Measurements from ENCODE around the gene APLF.
"Not testable (repeated sequence)": the region's sequence is repeated elsewhere in the genome, so short reads cannot be mapped to it uniquely, and the experiment has no call there.

Gene APLF

DNA sequence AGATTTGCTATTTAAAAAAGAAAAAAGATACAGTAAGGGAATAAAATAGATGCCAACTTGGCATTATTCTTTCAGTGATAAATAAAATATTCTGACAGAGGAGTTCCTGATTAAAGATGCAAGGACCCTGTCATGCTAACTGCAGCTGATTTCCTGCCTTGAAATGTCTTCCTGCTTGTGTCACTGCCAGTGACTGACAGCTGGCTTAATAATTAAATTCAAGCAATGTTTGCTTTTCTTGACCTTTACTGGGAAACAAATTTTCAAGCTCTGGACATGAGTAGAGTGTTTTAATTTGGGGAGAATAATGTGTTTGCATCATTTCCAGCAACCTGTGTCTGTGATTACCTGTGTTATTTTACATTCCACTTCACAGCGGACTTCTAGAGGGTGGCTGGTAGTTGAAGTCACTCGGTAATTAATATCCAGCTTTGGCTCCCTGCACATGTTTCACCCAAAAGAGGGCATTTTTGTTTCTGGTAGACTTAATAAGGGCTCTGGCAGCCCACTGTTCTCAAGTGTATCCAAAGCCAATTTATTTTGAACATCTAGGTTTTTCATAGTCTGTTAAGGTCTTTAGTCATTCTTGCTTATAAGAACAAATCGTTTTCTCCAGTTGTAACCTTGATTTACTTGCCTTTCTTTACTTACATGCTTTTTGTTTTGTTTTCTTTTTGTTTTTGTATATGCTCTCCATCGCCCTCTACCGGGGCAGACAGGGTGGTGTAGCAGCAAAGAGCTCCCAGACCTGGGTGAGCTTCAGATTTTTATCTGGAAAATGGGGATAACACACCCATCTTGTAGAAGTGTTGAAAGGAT, 127.5 kb downstream of the APLF start:
- TF ChIP-seq EZH2phosphoT487 (conservative IDR thresholded peaks at IDR 0.05; ENCODE audit: low read length): no peak
- TF ChIP-seq, protein P1, sequence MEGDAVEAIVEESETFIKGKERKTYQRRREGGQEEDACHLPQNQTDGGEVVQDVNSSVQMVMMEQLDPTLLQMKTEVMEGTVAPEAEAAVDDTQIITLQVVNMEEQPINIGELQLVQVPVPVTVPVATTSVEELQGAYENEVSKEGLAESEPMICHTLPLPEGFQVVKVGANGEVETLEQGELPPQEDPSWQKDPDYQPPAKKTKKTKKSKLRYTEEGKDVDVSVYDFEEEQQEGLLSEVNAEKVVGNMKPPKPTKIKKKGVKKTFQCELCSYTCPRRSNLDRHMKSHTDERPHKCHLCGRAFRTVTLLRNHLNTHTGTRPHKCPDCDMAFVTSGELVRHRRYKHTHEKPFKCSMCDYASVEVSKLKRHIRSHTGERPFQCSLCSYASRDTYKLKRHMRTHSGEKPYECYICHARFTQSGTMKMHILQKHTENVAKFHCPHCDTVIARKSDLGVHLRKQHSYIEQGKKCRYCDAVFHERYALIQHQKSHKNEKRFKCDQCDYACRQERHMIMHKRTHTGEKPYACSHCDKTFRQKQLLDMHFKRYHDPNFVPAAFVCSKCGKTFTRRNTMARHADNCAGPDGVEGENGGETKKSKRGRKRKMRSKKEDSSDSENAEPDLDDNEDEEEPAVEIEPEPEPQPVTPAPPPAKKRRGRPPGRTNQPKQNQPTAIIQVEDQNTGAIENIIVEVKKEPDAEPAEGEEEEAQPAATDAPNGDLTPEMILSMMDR (IDR thresholded peaks at IDR 0.05; ENCODE audit: insufficient read depth, low read length, poor library complexity, severe bottlenecking): peak; percentile 96
- Histone ChIP-seq H2AFZ (ENCODE audit: low read depth, low read length, severe bottlenecking) (peak overlapping the region; percentile 54), H3K36me3 (ENCODE audit: low read length) (no peaks in the 10 kb centered on the region), H3K4me3 (ENCODE audit: insufficient read depth, low read length, poor library complexity, severe bottlenecking) (no peak overlapping the region), H3F3A (ENCODE audit: insufficient read depth) (no peaks in the 10 kb centered on the region), H3K4me2 (ENCODE audit: low read depth, low read length, poor library complexity, severe bottlenecking) (peak overlapping the region; percentile 19), H4K20me1 (ENCODE audit: low read depth, low read length) (no peaks in the 10 kb centered on the region), H3K9me3 (ENCODE audit: insufficient read depth, low read length) (no peaks in the 10 kb centered on the region), H3K79me2 (ENCODE audit: insufficient read depth, low read length) (no peaks in the 10 kb centered on the region), H3K27me3 (ENCODE audit: low read length) (no peaks in the 10 kb centered on the region), H3K9ac (ENCODE audit: low read length) (no peak overlapping the region), H3K9me2 (replicated peaks; ENCODE audit: insufficient read depth, low read length) (no peaks in the 10 kb centered on the region), H3K27ac (ENCODE audit: low read depth, low read length) (no peak overlapping the region)

DNA sequence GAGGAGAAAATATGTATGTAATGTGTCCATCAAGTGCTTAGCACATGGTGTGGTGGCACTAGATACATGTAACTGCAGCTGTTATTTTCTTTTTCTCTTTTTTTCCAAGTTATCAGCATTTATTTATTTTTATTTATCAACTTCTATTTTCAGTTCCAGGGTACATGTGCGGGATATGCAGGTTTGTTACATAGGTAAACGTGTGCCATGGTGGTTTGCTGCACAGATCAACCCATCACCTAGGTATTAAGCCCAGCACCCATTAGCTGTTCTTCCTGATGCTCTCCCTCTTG, 128.1 kb downstream of the APLF start:
- not testable (repeated sequence) for H3K27me3 ChIP-seq (ENCODE audit: low read length); H3K4me3 ChIP-seq (ENCODE audit: insufficient read depth, low read length, poor library complexity, severe bottlenecking); H2AFZ ChIP-seq (ENCODE audit: low read depth, low read length, severe bottlenecking); H3K9me3 ChIP-seq (ENCODE audit: insufficient read depth, low read length); H3F3A ChIP-seq (ENCODE audit: insufficient read depth); H4K20me1 ChIP-seq (ENCODE audit: low read depth, low read length); H3K9ac ChIP-seq (ENCODE audit: low read length); H3K79me2 ChIP-seq (ENCODE audit: insufficient read depth, low read length); H3K36me3 ChIP-seq (ENCODE audit: low read length); H3K9me2 ChIP-seq (replicated peaks; ENCODE audit: insufficient read depth, low read length); H3K27ac ChIP-seq (ENCODE audit: low read depth, low read length); H3K4me2 ChIP-seq (ENCODE audit: low read depth, low read length, poor library complexity, severe bottlenecking)

DNA sequence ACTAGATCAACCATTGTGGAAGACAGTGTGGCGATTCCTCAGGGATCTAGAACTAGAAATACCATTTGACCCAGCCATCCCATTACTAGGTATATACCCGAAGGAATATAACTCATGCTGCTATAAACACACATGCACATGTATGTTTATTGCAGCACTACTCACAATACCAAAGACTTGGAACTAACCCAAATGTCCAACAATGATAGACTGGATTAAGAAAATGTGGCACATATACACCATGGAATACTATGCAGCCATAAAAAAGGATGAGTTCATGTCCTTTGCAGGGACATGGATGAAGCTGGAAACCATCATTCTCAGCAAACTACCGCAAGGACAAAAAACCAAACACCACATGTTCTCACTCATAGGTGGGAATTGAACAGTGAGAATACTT, 133.1 kb downstream of the APLF start:
- not testable (repeated sequence) for H3K27ac ChIP-seq (ENCODE audit: low read depth, low read length); H3K79me2 ChIP-seq (ENCODE audit: insufficient read depth, low read length); H3K4me3 ChIP-seq (ENCODE audit: insufficient read depth, low read length, poor library complexity, severe bottlenecking); H3K36me3 ChIP-seq (ENCODE audit: low read length); H2AFZ ChIP-seq (ENCODE audit: low read depth, low read length, severe bottlenecking); H3K27me3 ChIP-seq (ENCODE audit: low read length); H3K9me3 ChIP-seq (ENCODE audit: insufficient read depth, low read length); H3F3A ChIP-seq (ENCODE audit: insufficient read depth); H3K9ac ChIP-seq (ENCODE audit: low read length); H4K20me1 ChIP-seq (ENCODE audit: low read depth, low read length); H3K4me2 ChIP-seq (ENCODE audit: low read depth, low read length, poor library complexity, severe bottlenecking); H3K9me2 ChIP-seq (replicated peaks; ENCODE audit: insufficient read depth, low read length)

DNA sequence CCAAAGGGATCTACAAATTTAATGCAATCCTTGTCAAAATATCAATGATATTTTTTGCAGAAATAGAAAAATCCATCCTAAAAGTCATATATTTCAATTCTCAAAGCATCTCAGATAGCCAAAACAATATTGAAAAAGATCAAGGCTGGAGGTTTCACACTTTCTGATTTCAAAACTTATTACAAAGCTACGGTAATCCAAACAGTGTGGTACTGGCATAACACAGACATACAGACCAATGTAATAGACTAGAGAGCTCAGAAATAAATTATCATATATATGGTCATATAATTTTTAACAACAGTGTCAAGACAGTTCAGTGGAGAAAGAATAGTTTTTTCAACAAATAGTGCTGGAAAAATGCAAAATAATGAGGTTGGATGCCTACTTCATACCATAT, 135.7 kb downstream of the APLF start:
- H3K9me3 ChIP-seq (ENCODE audit: insufficient read depth, low read length): no peaks in the 10 kb centered on the region
- H3K79me2 ChIP-seq (ENCODE audit: insufficient read depth, low read length): no peaks in the 10 kb centered on the region
- TF ChIP-seq, protein P1 (IDR thresholded peaks at IDR 0.05; ENCODE audit: insufficient read depth, low read length, poor library complexity, severe bottlenecking): no peak
- TF ChIP-seq EZH2phosphoT487 (conservative IDR thresholded peaks at IDR 0.05; ENCODE audit: low read length): no peak
- H4K20me1 ChIP-seq (ENCODE audit: low read depth, low read length): no peaks in the 10 kb centered on the region
- no peaks in the 10 kb centered on the region for H3F3A ChIP-seq (ENCODE audit: insufficient read depth)
- no peaks in the 10 kb centered on the region for H3K27me3 ChIP-seq (ENCODE audit: low read length)
- no peak overlapping the region for H3K4me3 ChIP-seq (ENCODE audit: insufficient read depth, low read length, poor library complexity, severe bottlenecking)
- no peak overlapping the region for H3K9ac ChIP-seq (ENCODE audit: low read length)
- H3K36me3 ChIP-seq (ENCODE audit: low read length): no peaks in the 10 kb centered on the region
- H3K27ac ChIP-seq (ENCODE audit: low read depth, low read length): no peak overlapping the region
- no peak overlapping the region for H3K4me2 ChIP-seq (ENCODE audit: low read depth, low read length, poor library complexity, severe bottlenecking)
- H3K9me2 ChIP-seq (replicated peaks; ENCODE audit: insufficient read depth, low read length): no peaks in the 10 kb centered on the region
- H2AFZ ChIP-seq (ENCODE audit: low read depth, low read length, severe bottlenecking): no peak overlapping the region
